Loucy (cell line): ENCODE data around the gene ZNF771.

ENCODE experiments used
- H2AFZ ChIP-seq: fragments of 200-600 bp; sonication (generic); 2 replicates; pipeline ENCODE4 v1.6.0; 2016; ENCODE audit warnings: antibody characterized with exemption, mild to moderate bottlenecking, low read length, moderate library complexity
- H3F3A ChIP-seq: fragments of 200-600 bp; 2 replicates; pipeline ENCODE4 v1.6.0; 2016; ENCODE audit warnings: antibody characterized with exemption, low read depth, mild to moderate bottlenecking
- H3K27me3 ChIP-seq: fragments of 200-600 bp; sonication (generic); 2 replicates; pipeline ENCODE4 v1.6.1; 2014; ENCODE audit warnings: low read length, mild to moderate bottlenecking; ENCODE audit not compliant: insufficient read depth, poor library complexity, severe bottlenecking
- H3K36me3 ChIP-seq: fragments of 200-600 bp; sonication (generic); 2 replicates; pipeline ENCODE4 v1.6.1; 2016; ENCODE audit warnings: low read length; ENCODE audit not compliant: insufficient read depth
- H3K4me1 ChIP-seq: fragments of 200-600 bp; sonication (generic); 2 replicates; pipeline ENCODE4 v1.5.1; 2014; ENCODE audit warnings: low read length, mild to moderate bottlenecking; ENCODE audit not compliant: insufficient read depth, poor library complexity, severe bottlenecking
- H3K4me2 ChIP-seq: fragments of 200-600 bp; sonication (generic); 2 replicates; pipeline ENCODE4 v1.6.0; 2014; ENCODE audit warnings: antibody characterized with exemption, low read length, low read depth, mild to moderate bottlenecking; ENCODE audit not compliant: poor library complexity, severe bottlenecking
- H3K4me3 ChIP-seq: fragments of 200-600 bp; sonication (generic); 2 replicates; pipeline ENCODE4 v1.5.1; 2014; ENCODE audit warnings: low read length, mild to moderate bottlenecking, mixed read lengths; ENCODE audit not compliant: poor library complexity, severe bottlenecking
- H3K79me2 ChIP-seq: fragments of 200-600 bp; sonication (generic); 2 replicates; pipeline ENCODE4 v1.6.1; 2014; ENCODE audit warnings: low read length; ENCODE audit not compliant: insufficient read depth
- H3K9ac ChIP-seq: fragments of 200-600 bp; sonication (generic); 2 replicates; pipeline ENCODE4 v1.6.0; 2014; ENCODE audit warnings: mild to moderate bottlenecking, low read depth, low read length, moderate library complexity; ENCODE audit not compliant: poor library complexity, severe bottlenecking
- H3K9me2 ChIP-seq: fragments of 200-600 bp; sonication (generic); replicated peaks from 2 replicates; pipeline ENCODE4 v1.6.1; 2016; ENCODE audit warnings: low read depth, low read length, mixed read lengths
- H3K9me3 ChIP-seq: fragments of 200-600 bp; sonication (generic); 2 replicates; pipeline ENCODE4 v1.6.1; 2014; ENCODE audit warnings: mild to moderate bottlenecking, antibody characterized with exemption, low read length, low read depth; ENCODE audit not compliant: insufficient read depth
- H4K20me1 ChIP-seq: fragments of 200-600 bp; sonication (generic); 2 replicates; pipeline ENCODE4 v1.6.0; 2014; ENCODE audit warnings: antibody characterized with exemption, low read length, mild to moderate bottlenecking; ENCODE audit not compliant: insufficient read depth, poor library complexity, severe bottlenecking
- EZH2phosphoT487 ChIP-seq: fragments of 200-600 bp; IDR thresholded peaks from 2 replicates; pipeline ENCODE4 v1.6.1; 2018; ENCODE audit warnings: antibody characterized with exemption, mild to moderate bottlenecking, moderate library complexity, borderline replicate concordance
- TF ChIP-seq, protein P1 (sequence below): fragments of 200-600 bp; sonication (generic); conservative IDR thresholded peaks from 2 replicates; pipeline ENCODE4 v1.5.1; 2014; ENCODE audit warnings: mild to moderate bottlenecking, antibody characterized with exemption, low read length

The ZNF771 gene

DNA sequence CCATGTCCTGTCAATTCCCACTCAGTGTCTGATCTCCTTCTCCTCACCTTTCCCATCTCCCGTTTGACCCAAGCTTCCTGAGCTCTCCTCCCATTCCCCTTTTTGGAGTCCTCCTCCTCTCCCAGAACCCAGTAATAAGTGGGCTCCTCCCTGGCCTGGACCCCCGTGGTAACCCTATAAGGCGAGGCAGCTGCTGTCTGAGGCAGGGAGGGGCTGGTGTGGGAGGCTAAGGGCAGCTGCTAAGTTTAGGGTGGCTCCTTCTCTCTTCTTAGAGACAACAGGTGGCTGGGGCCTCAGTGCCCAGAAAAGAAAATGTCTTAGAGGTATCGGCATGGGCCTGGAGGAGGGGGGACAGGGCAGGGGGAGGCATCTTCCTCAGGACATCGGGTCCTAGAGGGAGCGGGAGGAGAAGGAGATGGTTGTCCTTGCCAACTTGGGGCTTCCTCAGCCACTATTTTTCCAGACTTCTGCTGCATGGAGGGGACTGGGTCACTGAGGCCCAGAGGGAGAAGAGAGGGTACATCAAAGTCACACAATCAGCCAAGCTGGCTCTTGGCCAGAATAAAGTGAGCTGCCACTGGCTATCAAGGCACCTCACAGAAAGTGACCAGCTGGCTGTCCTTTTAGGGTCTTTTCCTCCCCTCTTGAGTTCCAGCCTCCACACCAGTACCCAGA, 35.2 kb upstream of the ZNF771 start:
- H3F3A ChIP-seq: peaks cover 6% of the 10 kb centered on the region
- peak overlapping the region; percentile 74 for H3K4me3 ChIP-seq
- H3K36me3 ChIP-seq: no peaks in the 10 kb centered on the region
- no peak for TF ChIP-seq EZH2phosphoT487
- TF ChIP-seq, protein P1, sequence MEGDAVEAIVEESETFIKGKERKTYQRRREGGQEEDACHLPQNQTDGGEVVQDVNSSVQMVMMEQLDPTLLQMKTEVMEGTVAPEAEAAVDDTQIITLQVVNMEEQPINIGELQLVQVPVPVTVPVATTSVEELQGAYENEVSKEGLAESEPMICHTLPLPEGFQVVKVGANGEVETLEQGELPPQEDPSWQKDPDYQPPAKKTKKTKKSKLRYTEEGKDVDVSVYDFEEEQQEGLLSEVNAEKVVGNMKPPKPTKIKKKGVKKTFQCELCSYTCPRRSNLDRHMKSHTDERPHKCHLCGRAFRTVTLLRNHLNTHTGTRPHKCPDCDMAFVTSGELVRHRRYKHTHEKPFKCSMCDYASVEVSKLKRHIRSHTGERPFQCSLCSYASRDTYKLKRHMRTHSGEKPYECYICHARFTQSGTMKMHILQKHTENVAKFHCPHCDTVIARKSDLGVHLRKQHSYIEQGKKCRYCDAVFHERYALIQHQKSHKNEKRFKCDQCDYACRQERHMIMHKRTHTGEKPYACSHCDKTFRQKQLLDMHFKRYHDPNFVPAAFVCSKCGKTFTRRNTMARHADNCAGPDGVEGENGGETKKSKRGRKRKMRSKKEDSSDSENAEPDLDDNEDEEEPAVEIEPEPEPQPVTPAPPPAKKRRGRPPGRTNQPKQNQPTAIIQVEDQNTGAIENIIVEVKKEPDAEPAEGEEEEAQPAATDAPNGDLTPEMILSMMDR: no peak
- H3K79me2 ChIP-seq: peaks cover 33% of the 10 kb centered on the region
- peaks cover 27% of the 10 kb centered on the region for H4K20me1 ChIP-seq
- H3K9me3 ChIP-seq: no peaks in the 10 kb centered on the region
- peak overlapping the region; percentile 83 for H3K9ac ChIP-seq
- no peak overlapping the region for H2AFZ ChIP-seq
- peak overlapping the region; percentile 92 for H3K4me2 ChIP-seq
- no peaks in the 10 kb centered on the region for H3K27me3 ChIP-seq
- H3K9me2 ChIP-seq: no peaks in the 10 kb centered on the region
- H3K4me1 ChIP-seq: peaks cover 31% of the 10 kb centered on the region

DNA sequence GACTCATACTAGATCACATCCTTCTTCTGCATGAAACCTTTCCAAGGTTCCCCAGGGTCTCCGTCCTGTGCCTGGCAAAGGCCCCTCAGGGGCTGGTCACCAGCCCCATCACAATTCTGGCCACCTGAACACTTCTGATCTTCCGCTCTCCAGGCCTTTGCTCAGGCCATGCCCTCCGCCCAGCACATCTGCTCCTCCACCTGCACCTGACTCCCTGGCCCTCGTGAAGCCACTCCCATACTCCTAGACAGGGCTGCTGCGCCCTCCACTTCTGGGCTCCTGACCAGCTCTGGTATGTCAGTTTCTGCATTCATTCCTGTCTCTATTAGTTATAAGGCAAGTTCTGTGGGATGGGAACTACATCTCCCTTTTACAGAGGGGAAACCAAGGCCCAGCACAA, 34.7 kb upstream of the ZNF771 start:
- H3K27me3 ChIP-seq: no peaks in the 10 kb centered on the region
- H3F3A ChIP-seq: peaks cover 10% of the 10 kb centered on the region
- no peak for TF ChIP-seq EZH2phosphoT487
- TF ChIP-seq, protein P1: no peak
- no peaks in the 10 kb centered on the region for H3K36me3 ChIP-seq
- peaks cover 22% of the 10 kb centered on the region for H4K20me1 ChIP-seq
- H3K9me2 ChIP-seq: no peaks in the 10 kb centered on the region
- no peak overlapping the region for H2AFZ ChIP-seq
- H3K4me2 ChIP-seq: no peak overlapping the region
- no peak overlapping the region for H3K4me3 ChIP-seq
- H3K79me2 ChIP-seq: peaks cover 27% of the 10 kb centered on the region
- no peaks in the 10 kb centered on the region for H3K9me3 ChIP-seq
- peaks cover 31% of the 10 kb centered on the region for H3K4me1 ChIP-seq
- H3K9ac ChIP-seq: peak overlapping the region; percentile 83

DNA sequence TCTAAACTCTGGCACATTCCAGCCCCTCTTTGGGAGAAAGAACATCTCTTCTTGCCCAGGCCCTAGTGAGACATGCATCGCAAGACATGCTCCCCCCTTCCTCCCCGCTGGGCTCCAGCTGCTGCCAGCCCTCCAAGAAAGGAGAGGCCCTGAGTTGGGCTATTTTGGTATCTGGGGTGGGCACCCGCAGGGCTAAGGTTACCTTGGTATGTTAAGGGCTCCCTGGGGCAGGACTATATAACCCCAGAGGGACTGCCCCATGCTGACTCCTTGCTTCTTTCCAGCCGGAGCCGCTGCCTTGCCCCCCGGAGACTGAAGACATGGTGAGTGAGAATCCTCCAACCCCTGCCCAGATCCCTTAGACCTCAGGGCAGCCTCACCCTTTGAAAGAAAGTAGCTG, 32.9 kb upstream of the ZNF771 start, which contains the start of gene MYL11:
Gene MYL11 (plus strand): TSS at position 265 of the 400 bp plus-strand sequence. CDS start 56 bp downstream, at position 321.
- Histone ChIP-seq H3K4me3 (no peak within 1 kb of the TSS), H3K79me2 (peaks cover 16% of the 10 kb centered on the region), H2AFZ (no peak within 1 kb of the TSS), H3F3A (peaks cover 16% of the 10 kb centered on the region), H3K9me2 (no peaks in the 10 kb centered on the region), H4K20me1 (peaks cover 11% of the 10 kb centered on the region), H3K4me2 (no peak within 1 kb of the TSS), H3K36me3 (no peaks in the 10 kb centered on the region), H3K4me1 (peaks cover 32% of the 10 kb centered on the region), H3K27me3 (no peaks in the 10 kb centered on the region), H3K9me3 (no peaks in the 10 kb centered on the region), H3K9ac (no peak within 1 kb of the TSS)
- no peak for TF ChIP-seq EZH2phosphoT487
- TF ChIP-seq, protein P1: no peak
